Measurements from ENCODE around the gene TRIM8. TPM values are rescaled to one million over a fixed set of nuclear protein-coding genes. Genes with fewer than 3 reads are reported as not detected.

Gene TRIM8
- total RNA-seq, 1 experiment from 2014 or later, result 91.6 TPM

- intact Hi-C loops (cut with micrococcal nuclease), result loop anchor here (5.0 kb wide), 1 partner anchor 95 kb away; the partner anchor contains the start of genes ACTR1A and SUFU
These were observed 46.9 kb upstream of the TRIM8 start for GRCh38 chr10:102597131-102597991.

More at GRCh38 chr10:102597131-102597991, 46.9 kb upstream of the TRIM8 start:
- BruUV-seq (replicated peaks), result no TSS peak
- ChIA-PET POLR2A (interaction anchor here (0.6 kb wide), 1 partner anchor 14 kb away, joined by 3 read pairs; no protein-coding TSS in a partner anchor), CTCF (interaction anchor here (0.5 to 2.4 kb wide), 13 partner anchors 8 to 761 kb away, joined by 3 to 20 read pairs (median 5); partner anchors contain the start of gene ACTR1A), RAD21 (ENCODE audit: low non-redundant PET in 1 of 2, low total read pairs in 2 of 2, uncharacterized antibody in 2 of 2, unreplicated experiment in 2 of 2) (no interaction called here)
- H2AFZ ChIP-seq (ENCODE audit: low read depth, low read length, poor library complexity, severe bottlenecking), result no peak overlapping the region
- no peak overlapping the region for H3K4me3 ChIP-seq (replicated peaks in 1 of 2; ENCODE audit: low read depth in 1 of 2, low read length in 2 of 2)
- H3K4me2 ChIP-seq (ENCODE audit: low read length), result no peak overlapping the region
- no peaks in the 10 kb centered on the region for H4K20me1 ChIP-seq (ENCODE audit: insufficient read depth)
- no peaks in the 10 kb centered on the region for H3K79me2 ChIP-seq (ENCODE audit: insufficient read depth, low read length)
- no peaks in the 10 kb centered on the region for H3K9me2 ChIP-seq (ENCODE audit: insufficient read depth)
- H3K9ac ChIP-seq (ENCODE audit: low read length), result no peak overlapping the region
- H3K27ac ChIP-seq (ENCODE audit: low read depth, low read length), result no peak overlapping the region
- no peaks in the 10 kb centered on the region for H3K27me3 ChIP-seq (ENCODE audit: insufficient read depth, low read length)
- no peaks in the 10 kb centered on the region for H3K9me3 ChIP-seq (ENCODE audit: control insufficient read depth in 1 of 2, insufficient read depth in 1 of 2, low read depth in 1 of 2, low read length in 2 of 2)
- peaks cover 7 to 30% of the 10 kb centered on the region in 2 experiments; a peak in 3 of 4 replicates for H3K4me1 ChIP-seq (ENCODE audit: control insufficient read depth in 1 of 2, insufficient read depth in 2 of 2, low read length in 2 of 2)
- DNase-seq (ENCODE audit: low read depth, low spot score) (no peak), ATAC-seq (no peak)
- no peak for TF ChIP-seq CBX3 (IDR thresholded peaks at IDR 0.05; ENCODE audit: low read depth)
- no peak for TF ChIP-seq REST (IDR thresholded peaks at IDR 0.05; ENCODE audit: low read depth)
- H3K36me3 ChIP-seq (ENCODE audit: control insufficient read depth in 1 of 2, insufficient read depth in 2 of 2, low read length in 2 of 2), result peaks cover 0 to 3% of the 10 kb centered on the region in 2 experiments; a peak in 1 of 4 replicates
